ENCODE results near the gene GPD1. TPM values are rescaled to one million over a fixed set of nuclear protein-coding genes. Genes with fewer than 3 reads are reported as not detected.
A peak's percentile ranks its signal among the peaks of the same experiment; 100 is the strongest.

GPD1 gene
- total and polyA plus RNA-seq, 5 experiments from 2014 or later = 1.1 to 1.5 TPM; not detected in 3

- Mint-ChIP-seq H3K27me3 (no peaks in the 10 kb centered on the region), H3K4me1 (peaks cover 11 to 55% (median 39%) of the 10 kb centered on the region in 4 donors), H3K4me3 (peak within 1 kb of the TSS; percentile 94 to 99 (median 98)), H3K36me3 (peaks cover 0 to 25% (median 0%) of the 10 kb centered on the region in 3 donors), H3K27ac (peak within 1 kb of the TSS; percentile 94 to 99 (median 98)), H3K9me3 (no peaks in the 10 kb centered on the region)
- DNase-seq = peak; percentile 96 to 100 (median 99)
- ATAC-seq = peak; percentile 86 to 88
- POLR2A ChIA-PET = interaction anchor here (0.6 to 5.0 kb wide), 35 partner anchors 9 to 1127 kb away, joined by 3 to 73 read pairs (median 4); partner anchors contain the start of genes ATF1, CERS5, CSRNP2 and DAZAP2
These were observed 8.1 kb downstream of the GPD1 start, which contains the start of gene COX14 for GRCh38 chr12:50111693-50112455. Gene COX14, plus strand, starts transcription at chr12:50112236. Its CDS starts 7,808 bp downstream, at chr12:50120044.

GRCh38 chr12:50112456-50113218 lies 8.8 kb downstream of the GPD1 start:
- Mint-ChIP-seq H3K4me3 (peak overlapping the region; percentile 94 to 99 (median 98)), H3K27ac (peak overlapping the region; percentile 94 to 99 (median 98)), H3K27me3 (no peaks in the 10 kb centered on the region), H3K9me3 (no peaks in the 10 kb centered on the region), H3K36me3 (peaks cover 0 to 33% (median 0%) of the 10 kb centered on the region in 3 donors), H3K4me1 (peaks cover 12 to 60% (median 46%) of the 10 kb centered on the region in 4 donors)
- ATAC-seq (no peak), DNase-seq (peak in 1 of 10 donors; percentile 6)
- POLR2A ChIA-PET = interaction anchor here (0.6 to 5.0 kb wide), 25 partner anchors 8 to 1126 kb away, joined by 3 to 73 read pairs (median 5); partner anchors contain the start of genes ATF1, CERS5, CSRNP2 and DAZAP2

DNA sequence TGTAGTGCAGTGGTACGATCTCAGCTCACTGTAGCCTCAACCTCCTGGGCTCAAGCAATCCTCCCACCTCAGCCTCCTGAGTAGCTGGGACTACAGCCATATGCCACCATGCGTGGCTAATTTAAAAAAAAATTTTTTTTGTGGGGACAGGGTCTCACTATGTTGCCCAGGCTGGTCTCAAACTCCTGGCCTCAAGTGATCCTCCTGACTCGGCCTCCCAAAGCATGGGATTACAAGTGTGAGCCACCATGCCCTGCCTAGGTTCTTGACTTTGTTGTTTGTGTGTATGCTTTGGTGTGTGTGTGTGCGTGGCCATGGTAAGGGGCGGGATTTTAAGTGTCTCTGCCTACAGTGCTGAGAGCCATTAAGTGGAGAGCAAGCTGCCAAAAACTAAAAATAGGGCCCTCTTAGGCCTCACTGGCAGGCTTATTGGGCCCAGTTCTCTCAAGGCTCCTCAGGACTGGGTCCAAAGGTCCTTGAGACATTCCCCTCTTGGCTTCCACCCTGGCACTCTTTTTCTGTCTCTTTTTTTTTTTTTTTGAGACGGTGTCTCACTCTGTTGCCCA lies 13.3 kb downstream of the GPD1 start:
- H3K4me1 Mint-ChIP-seq = peaks cover 21 to 72% (median 55%) of the 10 kb centered on the region in 4 donors
- H3K27ac Mint-ChIP-seq = peak overlapping the region in 6 of 10 donors; percentile 6 to 85 (median 46)
- no peaks in the 10 kb centered on the region for H3K27me3 Mint-ChIP-seq
- POLR2A ChIA-PET = interaction anchor here (0.5 to 2.5 kb wide), 3 partner anchors 10 to 99 kb away, joined by 3 to 7 read pairs (median 4); no protein-coding TSS in a partner anchor
- H3K4me3 Mint-ChIP-seq = peak overlapping the region in 9 of 10 donors; percentile 14 to 76 (median 55)
- peaks cover 0 to 70% (median 5%) of the 10 kb centered on the region in 3 donors for H3K36me3 Mint-ChIP-seq
- ATAC-seq (no peak), DNase-seq (no peak)
- H3K9me3 Mint-ChIP-seq = no peaks in the 10 kb centered on the region

- DNase-seq (no peak), ATAC-seq (no peak)
- peaks cover 21 to 65% (median 54%) of the 10 kb centered on the region in 4 donors for H3K4me1 Mint-ChIP-seq
These were observed 15.6 kb downstream of the GPD1 start for GRCh38 chr12:50119387-50119786.

GRCh38 chr12:50120521-50120920 lies 16.7 kb downstream of the GPD1 start:
- Mint-ChIP-seq H3K4me3 (peak overlapping the region in 1 of 10 donors; percentile 12), H3K27me3 (no peaks in the 10 kb centered on the region), H3K36me3 (peaks cover 0 to 88% (median 5%) of the 10 kb centered on the region in 3 donors), H3K9me3 (no peaks in the 10 kb centered on the region), H3K27ac (peak overlapping the region in 4 of 10 donors; percentile 5 to 60 (median 43)), H3K4me1 (peaks cover 24 to 70% (median 59%) of the 10 kb centered on the region in 4 donors)
- ATAC-seq (no peak), DNase-seq (no peak)
- POLR2A ChIA-PET = interaction anchor here (1.1 to 1.5 kb wide), 2 partner anchors 8 to 35 kb away, joined by 6 to 7 read pairs; partner anchors contain the start of gene COX14

More at GRCh38 chr12:50119387-50119786, 15.6 kb downstream of the GPD1 start:
- H3K9me3 Mint-ChIP-seq = no peaks in the 10 kb centered on the region
- POLR2A ChIA-PET = interaction anchor here (0.5 kb wide), 1 partner anchor 1939 kb away, joined by 3 read pairs; no protein-coding TSS in a partner anchor
- peaks cover 0 to 89% (median 5%) of the 10 kb centered on the region in 3 donors for H3K36me3 Mint-ChIP-seq
- H3K4me3 Mint-ChIP-seq = no peak overlapping the region
- H3K27ac Mint-ChIP-seq = peak overlapping the region in 1 of 10 donors; percentile 29
- H3K27me3 Mint-ChIP-seq = no peaks in the 10 kb centered on the region

DNA sequence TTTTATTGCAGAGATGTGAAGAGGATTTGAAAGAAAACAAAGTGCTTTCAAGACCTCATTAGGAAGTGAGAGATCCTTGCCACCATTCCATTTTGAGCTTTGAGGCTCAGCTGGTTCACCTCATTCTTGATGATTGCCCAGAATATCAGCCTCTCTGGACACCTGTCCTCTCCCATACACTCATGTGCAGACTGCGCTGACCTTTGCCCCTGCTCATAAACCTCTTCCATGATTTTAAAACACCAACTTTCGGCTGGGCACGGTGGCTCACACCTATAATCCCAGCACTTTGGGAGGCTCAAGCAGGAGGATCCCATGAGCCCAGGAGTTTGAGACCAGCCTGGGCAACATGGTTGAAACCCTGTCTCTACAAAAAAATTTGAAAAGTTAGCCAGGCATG lies 17.1 kb downstream of the GPD1 start:
- POLR2A ChIA-PET = interaction anchor here (1.1 to 1.5 kb wide), 2 partner anchors 9 to 34 kb away, joined by 6 to 7 read pairs; partner anchors contain the start of gene COX14
- no peak for DNase-seq
- Mint-ChIP-seq H3K4me1 (peaks cover 24 to 70% (median 59%) of the 10 kb centered on the region in 4 donors), H3K4me3 (no peak overlapping the region), H3K27me3 (no peaks in the 10 kb centered on the region), H3K36me3 (peaks cover 0 to 88% (median 5%) of the 10 kb centered on the region in 3 donors), H3K27ac (peak overlapping the region in 3 of 10 donors; percentile 5 to 56 (median 54)), H3K9me3 (no peaks in the 10 kb centered on the region)
- ATAC-seq = no peak

DNA sequence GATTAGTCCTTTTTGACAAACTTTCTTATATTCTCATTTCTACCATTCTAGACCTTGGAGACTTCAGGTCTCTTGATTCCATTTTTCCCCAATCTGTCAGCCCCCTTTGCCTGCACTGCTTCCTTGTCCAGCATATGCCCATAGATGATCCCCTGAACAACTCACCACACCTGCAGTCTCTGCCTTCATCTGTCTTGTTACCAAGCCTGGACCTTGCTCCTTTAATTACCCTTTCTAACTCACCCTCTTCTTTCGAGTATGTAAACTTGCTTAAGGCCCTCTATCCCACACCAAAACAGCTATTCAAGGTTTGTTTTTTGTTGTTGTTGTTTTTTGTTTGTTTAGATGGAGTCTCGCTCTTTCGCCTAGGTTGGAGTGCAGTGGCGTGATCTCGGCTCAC lies 17.8 kb downstream of the GPD1 start:
- H3K4me3 Mint-ChIP-seq = no peak overlapping the region
- ATAC-seq (no peak), DNase-seq (no peak)
- peaks cover 23 to 69% (median 54%) of the 10 kb centered on the region in 4 donors for H3K4me1 Mint-ChIP-seq
- H3K27me3 Mint-ChIP-seq = no peaks in the 10 kb centered on the region
- POLR2A ChIA-PET = interaction anchor here (0.7 to 1.9 kb wide), 2 partner anchors 9 to 14 kb away, joined by 3 to 5 read pairs; partner anchors contain the start of gene COX14
- H3K27ac Mint-ChIP-seq = peak overlapping the region in 7 of 10 donors; percentile 1 to 64 (median 8)
- peaks cover 0 to 87% (median 5%) of the 10 kb centered on the region in 3 donors for H3K36me3 Mint-ChIP-seq
- no peaks in the 10 kb centered on the region for H3K9me3 Mint-ChIP-seq

GRCh38 chr12:50123203-50123602 lies 19.4 kb downstream of the GPD1 start:
- Mint-ChIP-seq H3K27me3 (no peaks in the 10 kb centered on the region), H3K9me3 (no peaks in the 10 kb centered on the region), H3K4me1 (peaks cover 23 to 65% (median 52%) of the 10 kb centered on the region in 4 donors), H3K4me3 (no peak overlapping the region), H3K27ac (peak overlapping the region in 5 of 10 donors; percentile 14 to 74 (median 24)), H3K36me3 (peaks cover 0 to 87% (median 5%) of the 10 kb centered on the region in 3 donors)
- ATAC-seq = no peak
- no peak for DNase-seq
- POLR2A ChIA-PET = interaction anchor here (0.7 to 1.9 kb wide), 4 partner anchors 11 to 26 kb away, joined by 3 to 5 read pairs (median 4); partner anchors contain the start of gene COX14

GRCh38 chr12:50127546-50127945 lies 23.7 kb downstream of the GPD1 start:
- DNase-seq (no peak), ATAC-seq (no peak)
- Mint-ChIP-seq H3K36me3 (peaks cover 0 to 88% (median 8%) of the 10 kb centered on the region in 3 donors), H3K27ac (peak overlapping the region in 7 of 10 donors; percentile 5 to 72 (median 49)), H3K9me3 (no peaks in the 10 kb centered on the region), H3K27me3 (no peaks in the 10 kb centered on the region), H3K4me1 (peaks cover 15 to 58% (median 32%) of the 10 kb centered on the region in 4 donors), H3K4me3 (no peak overlapping the region)
- POLR2A ChIA-PET = interaction anchor here (1.1 to 1.4 kb wide), 2 partner anchors 10 to 15 kb away, joined by 7 to 9 read pairs; partner anchors contain the start of gene COX14

DNA sequence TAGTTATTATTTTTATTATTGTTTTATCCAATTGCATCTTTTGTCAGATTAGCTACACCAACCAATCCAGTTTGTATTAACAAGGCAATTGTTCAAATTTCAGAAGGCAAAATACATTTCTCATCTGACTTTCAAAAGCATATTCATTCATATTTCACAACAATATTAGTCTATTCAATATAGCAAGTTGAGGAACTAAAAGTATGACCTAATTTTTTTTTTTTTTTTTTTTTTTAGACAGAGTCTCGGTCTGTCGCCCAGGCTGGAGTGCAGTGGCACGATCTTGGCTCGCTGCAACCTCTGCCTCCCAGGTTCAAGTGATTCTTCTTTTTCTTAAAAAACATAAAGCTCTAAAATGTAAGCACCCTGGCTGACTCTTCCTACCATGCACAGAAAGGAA lies 25.5 kb downstream of the GPD1 start:
- Mint-ChIP-seq H3K4me1 (peaks cover 19 to 55% (median 30%) of the 10 kb centered on the region in 4 donors), H3K27me3 (no peaks in the 10 kb centered on the region), H3K9me3 (no peaks in the 10 kb centered on the region), H3K4me3 (no peak overlapping the region), H3K27ac (peak overlapping the region in 1 of 10 donors; percentile 10), H3K36me3 (peaks cover 0 to 90% (median 9%) of the 10 kb centered on the region in 3 donors)
- POLR2A ChIA-PET = interaction anchor here (0.6 to 1.8 kb wide), 5 partner anchors 13 to 1135 kb away, joined by 3 to 9 read pairs (median 4); partner anchors contain the start of gene COX14
- DNase-seq = no peak
- ATAC-seq = no peak

DNA sequence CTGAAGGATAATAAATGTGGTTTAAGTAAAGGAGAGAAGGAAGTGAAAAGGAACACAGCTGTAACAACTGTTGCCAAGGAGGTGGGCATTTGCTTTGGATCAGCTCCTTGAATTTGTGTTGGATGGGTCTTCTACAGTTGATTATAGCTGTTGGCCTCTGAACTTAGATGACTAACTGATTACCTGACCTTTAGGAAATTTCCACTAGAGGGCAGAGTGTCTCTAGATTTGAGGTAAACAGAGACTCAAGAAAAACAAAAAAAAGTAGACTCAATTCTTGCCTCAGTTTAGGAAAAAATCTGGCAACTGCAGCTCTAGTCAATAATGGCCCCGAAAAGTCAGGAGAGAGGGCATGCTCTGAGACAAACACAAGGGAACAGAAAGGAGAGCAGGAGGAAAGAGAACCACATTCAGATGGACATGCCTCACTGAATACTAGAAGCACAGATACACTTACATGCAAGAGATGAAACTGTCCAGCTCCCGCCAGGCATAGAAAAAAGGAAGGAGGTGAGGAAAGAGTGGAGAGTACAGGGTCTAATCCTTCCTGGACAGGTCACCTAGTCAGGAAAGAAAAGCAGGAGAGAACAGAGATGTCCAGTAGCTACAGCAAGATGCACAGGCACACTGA lies 28.8 kb downstream of the GPD1 start:
- ATAC-seq (peak; percentile 50 to 51), DNase-seq (peak in 4 of 10 donors; percentile 22 to 61 (median 54))
- H3K4me1 Mint-ChIP-seq = peaks cover 6 to 32% (median 17%) of the 10 kb centered on the region in 4 donors
- H3K36me3 Mint-ChIP-seq = peaks cover 7 to 85% (median 20%) of the 10 kb centered on the region in 3 donors
- peak overlapping the region in 9 of 10 donors; percentile 12 to 83 (median 52) for H3K27ac Mint-ChIP-seq
- no peaks in the 10 kb centered on the region for H3K27me3 Mint-ChIP-seq
- POLR2A ChIA-PET = interaction anchor here (1.1 kb wide), 1 partner anchor 21 kb away, joined by 3 read pairs; the partner anchor contains the start of gene COX14
- H3K9me3 Mint-ChIP-seq = no peaks in the 10 kb centered on the region
- H3K4me3 Mint-ChIP-seq = no peak overlapping the region
